K562 treated with DMSO at 1 percent for 4 hours (cell line): Measurements from ENCODE around the gene CCDC50. TPM values are rescaled to one million over a fixed set of nuclear protein-coding genes. Genes with fewer than 3 reads are reported as not detected.

ENCODE experiments used
- total RNA-seq: library from RNA; unstranded; fragments of 300-600 nt; gene quantifications from 2 replicates; pipeline ENCODE4 v1.2.3, GENCODE V29; 2022; ENCODE audit not compliant: insufficient read depth

Gene CCDC50
- 37.6 TPM in 2 replicates for total RNA-seq

GRCh38 chr3:191328962-191329653 is at the start of gene CCDC50:
Gene CCDC50 (plus strand): TSS chr3:191329394. CDS start chr3:191329675, 281 bp downstream.

GRCh38 chr3:191329654-191330529 is 698 bp downstream of the CCDC50 start, which contains the start of gene UTS2B:
Gene UTS2B (minus strand): TSS chr3:191330526. CDS start chr3:191282189, 48,337 bp downstream.

Other genes starting within 250 kb of the CCDC50 start
- gene OSTN, start 130.2 kb upstream of the CCDC50 start, total RNA-seq = not detected in 2 replicates
- gene UTS2B, start 1.1 kb downstream of the CCDC50 start, total RNA-seq = not detected in 2 replicates
- not detected in 2 replicates for gene PYDC2, start 131.8 kb downstream of the CCDC50 start, total RNA-seq